NOMO-1 treated with dmso at 0.1 percent for 144 hours (cell line): ENCODE data around the gene MPND.

Experiments used
- DNase-seq: peaks from one replicate; lab custom pipeline; 2025; ENCODE audit not compliant: unreplicated experiment; lab: John Stamatoyannopoulos, UW

Gene MPND

DNA sequence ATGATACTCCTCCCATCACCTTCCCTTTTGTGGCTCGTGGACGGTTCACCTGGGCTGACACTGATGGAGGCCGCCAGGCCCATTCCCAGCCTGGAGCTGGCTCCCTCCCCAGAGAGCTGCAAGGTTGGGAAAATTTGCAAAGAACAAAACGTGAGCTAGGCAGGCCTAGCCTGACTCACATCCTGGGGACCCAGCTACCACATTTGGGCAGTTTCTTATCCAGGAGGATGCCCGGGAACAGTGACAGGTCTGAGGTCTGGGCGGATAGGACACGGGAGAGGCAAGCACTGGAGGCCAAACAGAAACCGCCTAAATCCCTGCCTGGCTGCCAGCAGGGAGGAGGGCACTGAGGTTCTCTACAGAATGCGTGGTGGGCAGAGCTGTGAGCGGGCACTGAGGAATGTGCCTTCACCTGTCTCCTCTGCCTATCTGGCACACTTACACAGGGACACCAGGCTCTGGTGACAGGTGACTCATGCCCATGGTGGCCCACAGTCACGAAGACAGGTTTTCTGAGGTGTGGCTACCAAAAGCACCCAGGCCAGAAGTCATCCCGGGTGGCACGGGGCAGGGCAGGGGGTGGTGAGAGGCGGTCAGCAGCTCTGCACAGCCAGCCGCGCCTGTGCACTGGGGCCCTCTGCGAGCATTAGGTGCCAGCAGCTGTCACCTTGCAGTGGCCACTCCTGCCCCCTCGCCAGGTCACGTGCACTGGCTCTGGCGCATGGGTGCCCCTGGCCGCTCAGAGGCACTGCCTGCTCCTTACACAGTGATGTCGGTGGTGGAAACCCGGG is 33.8 kb downstream of the MPND start:
- DNase-seq: no peak

DNA sequence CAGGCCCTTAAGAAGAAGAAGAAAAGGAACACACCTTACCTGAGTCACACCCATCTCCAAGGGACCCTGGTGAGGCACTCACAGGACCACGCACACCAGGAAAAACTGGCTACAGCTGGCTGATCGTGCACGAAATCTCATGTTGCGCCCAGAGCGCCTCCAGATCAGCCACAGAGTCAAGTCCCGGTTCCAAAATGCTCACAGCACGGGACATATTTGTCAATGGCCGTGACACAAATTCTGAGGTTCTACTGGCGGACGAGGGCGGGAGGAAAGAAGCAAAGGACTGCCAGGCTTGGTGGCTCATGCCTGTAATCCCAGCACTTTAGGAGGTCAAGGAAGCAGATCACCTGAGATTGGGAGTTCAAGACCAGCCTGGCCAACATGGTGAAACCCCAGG is 35.5 kb downstream of the MPND start:
- DNase-seq: no peak

DNA sequence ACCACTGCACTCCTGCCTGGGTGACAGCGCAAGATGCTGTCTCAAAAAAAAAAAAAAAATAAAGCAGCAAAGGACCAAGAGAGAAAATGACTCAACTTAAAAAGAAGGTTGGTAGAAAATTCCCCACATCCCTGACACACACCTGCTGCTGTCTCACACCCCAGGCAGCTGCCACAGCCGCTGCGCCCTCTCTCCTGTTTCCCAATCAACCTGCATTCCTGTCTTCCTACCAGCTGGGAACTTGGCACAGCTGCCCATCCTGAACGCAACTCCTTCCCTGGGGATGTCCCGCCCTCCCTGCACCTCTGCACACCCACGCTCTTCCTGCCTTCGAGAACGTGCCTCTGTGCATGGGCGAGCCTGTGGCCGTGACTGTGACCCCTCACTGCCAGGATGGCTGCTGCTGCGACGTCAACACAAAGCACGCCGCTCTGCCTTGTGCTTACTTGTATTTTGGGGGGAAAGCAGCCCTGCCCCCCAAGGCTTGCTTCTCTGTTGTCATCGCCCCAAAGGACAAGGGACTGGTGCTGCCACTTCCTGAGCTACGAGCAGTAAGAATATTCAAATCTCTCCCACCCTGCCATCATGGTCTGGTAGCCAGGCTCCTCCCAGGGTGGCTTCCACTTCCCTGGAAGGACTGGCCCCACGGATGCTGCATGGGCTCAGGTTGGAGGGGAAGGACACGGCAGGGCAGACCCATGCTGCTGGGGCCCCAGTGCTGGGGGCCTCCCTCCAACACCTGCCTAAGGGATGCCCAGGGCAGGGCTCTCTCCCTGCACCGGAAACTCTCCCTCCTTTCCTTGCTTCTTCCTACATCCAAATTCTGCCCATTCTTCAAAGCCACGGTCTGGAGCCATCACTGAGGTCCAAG is 36.3 kb downstream of the MPND start:
- DNase-seq: no peak

DNA sequence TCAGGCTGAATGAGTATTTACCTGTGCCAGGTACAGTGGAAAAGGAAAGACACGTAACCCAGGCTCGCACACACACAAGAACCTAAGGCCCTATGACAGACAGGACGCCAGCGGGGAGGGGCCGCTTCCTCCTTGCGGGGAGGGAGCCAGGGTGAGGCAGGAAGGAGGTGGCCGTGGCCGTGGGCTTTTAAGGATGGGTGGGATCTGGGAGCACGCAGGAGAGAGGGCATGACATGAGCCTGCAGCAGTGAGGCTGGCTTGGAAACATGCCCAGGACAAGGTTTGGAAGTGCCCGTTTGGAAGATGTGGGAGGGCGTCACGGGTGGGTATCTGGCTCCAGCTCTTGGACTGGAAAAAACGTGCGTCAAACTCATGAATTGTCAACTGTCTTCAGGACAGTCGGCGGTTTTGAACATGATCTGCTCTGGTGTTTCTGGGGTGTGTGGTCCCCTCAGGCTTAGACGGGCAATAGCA is 36.9 kb downstream of the MPND start:
- no peak for DNase-seq

DNA sequence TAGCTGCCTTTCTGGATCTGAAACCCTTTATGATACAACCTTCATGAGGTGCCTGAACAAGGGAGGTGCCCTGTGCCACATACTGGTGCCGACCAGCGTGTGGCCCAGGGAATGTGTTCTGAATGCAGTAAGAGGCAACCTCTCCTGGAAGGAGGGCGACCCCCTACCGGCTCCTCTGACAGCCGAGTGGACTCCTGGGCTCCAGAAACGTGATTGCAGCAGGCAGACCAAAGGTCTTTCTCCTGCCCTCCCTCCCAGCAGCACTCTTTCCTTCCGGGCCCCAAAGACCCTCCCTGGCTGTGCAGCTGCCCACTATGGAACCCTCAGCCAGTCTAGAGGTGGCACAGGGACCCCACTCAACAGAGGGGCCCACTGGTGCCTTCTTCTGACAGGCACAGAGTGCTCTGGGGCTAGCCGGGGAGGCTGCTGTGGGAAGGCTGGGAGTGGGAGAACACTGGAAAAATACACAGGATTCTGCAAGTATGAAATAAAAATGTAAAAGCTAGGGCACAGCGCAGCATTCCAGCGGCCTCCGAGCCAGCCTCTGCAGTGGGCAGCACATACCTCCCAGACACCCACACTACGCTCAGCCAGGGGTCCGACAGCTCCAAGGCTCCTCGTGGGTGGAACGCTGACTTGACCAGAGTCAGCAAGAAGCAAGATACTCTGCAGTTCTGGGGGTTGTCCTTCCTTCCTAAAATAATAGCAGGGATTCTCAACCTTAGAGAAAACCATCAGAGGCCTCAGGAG is 42.1 kb downstream of the MPND start:
- DNase-seq: no peak

DNA sequence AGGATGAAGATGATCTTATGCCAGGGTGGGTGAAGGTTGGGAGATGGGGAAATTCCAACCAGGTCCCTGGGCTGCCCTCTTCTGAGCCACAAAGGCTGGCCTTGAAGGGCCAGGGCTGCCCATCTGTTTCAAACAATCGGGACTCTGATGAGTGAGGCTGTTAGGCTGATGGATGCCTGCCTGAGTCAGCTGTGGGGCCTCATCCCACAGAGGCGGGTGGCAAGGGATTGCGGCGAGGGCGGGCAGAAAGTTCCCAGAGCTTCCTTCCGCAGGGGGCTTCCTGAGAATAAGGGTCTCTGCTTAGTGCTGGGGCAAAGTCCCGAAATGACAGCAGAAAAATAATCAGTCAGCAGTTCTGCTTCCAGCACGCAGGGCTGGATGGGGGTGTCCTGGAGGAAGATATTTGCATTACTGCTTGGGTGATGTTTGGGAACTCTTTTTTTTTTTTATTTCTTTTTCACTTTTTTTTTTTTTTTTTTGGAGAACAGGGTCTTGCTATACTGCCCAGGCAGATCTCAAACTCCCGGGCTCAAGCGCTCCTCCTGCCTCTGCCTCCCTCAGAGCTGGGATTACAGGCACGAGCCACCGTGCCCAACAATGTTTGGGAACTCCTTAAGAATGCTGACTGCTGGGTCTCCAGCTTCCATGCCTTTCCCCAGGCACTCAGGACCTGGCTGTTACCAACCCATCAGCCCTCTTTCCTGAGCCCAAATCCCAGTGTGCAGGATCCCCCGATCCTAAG is 42.9 kb downstream of the MPND start:
- DNase-seq: no peak

DNA sequence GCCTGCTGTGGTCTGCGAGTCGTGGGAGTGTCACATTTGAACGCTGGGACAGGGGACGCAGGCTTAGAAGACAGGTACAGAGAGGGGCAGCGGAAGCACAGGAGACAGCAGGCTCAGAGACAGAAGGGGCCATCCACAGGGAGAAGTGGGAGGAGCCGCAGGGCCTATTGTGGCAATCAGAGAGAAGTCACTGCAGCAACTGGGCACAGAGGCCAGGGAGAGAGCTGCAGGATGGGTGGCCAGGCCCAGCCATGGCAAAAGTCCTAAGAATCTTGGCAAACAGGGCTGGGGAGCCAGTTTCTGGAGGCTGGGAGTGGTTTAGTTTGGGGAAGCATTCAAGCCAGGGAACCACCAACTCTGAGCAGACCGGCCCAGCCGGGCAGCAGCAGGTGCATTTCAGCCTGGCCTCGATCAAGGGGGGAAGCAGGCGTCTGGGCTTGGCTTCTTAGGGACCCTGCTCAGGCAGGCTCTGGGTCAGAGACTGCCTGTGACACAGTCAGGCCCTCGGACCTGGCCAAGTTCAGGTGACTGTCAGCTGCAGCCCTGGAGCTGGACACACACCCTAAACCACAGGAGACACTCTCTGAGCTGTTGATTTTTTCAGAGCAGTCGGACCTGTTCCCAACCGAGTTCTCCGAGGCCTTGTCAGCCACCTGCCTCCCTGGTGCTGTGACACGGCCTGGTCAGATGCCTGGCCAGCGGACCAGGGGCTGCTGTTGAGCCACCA is 45.1 kb downstream of the MPND start:
- DNase-seq: no peak

DNA sequence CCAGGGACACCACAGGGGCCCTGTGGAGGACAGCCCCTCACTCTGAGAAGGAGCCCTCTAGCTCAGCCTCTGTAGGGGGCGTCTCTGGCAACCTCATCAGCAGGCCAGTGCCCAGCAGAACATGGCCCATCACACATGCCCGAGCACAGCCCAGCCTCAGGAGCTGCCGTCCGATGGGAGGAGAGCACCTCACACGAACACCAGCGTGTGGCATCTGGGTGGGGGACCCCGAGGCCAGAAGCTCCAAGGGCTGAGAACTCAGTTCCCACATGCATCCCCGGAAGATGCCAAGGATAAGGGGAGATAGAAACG is 45.7 kb downstream of the MPND start:
- no peak for DNase-seq

DNA sequence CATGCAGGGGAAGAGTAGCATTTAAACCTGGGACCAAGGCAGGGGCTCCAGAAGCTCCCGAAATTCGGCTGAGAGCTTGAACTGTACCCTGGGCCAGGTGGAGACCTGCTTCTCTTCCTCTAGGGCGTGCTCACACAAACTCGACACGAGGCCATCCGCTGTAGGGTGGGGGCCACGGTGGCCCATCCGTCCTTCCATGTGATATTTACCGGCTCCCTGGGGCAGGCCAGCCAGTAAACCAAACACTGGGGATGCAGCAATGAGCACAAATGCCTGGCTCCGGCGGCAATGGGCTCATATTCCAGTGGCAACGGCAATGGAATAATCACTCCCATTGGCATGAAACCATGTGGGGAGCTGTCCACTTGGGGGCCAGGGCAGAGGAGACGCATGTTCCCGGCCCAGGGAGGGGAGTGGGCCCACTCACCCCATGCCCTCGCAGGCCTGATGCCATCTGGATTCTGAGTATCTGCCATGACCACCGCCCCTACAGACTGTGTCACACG is 46.2 kb downstream of the MPND start:
- no peak for DNase-seq

DNA sequence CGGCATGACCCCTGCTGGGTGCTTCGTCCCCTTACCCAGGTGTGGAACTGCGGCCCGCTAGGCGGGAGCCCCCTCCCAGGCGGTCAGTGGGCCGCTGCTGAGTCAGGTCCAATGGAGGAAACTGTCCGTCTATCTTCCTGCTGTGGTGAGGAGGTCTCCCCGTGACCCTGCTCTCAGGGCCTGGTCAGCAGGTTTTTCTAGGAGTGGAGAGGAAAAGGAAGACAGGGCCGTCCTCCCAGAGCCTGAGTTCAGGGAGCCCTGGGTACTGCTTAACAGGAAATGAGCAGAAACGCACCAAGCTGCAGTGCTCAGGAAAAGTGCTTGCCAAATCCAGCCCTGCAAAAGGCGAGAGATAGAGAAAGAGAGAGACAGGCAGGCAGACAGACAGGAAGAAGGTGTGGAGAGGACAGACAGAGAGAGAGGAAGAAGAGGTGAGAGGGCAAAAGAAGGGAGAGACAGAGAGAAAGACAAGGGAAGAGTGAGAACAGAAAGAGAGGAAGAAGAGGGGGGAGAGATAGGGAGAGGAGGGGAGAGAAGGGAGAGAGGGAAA is 46.7 kb downstream of the MPND start:
- DNase-seq: no peak

DNA sequence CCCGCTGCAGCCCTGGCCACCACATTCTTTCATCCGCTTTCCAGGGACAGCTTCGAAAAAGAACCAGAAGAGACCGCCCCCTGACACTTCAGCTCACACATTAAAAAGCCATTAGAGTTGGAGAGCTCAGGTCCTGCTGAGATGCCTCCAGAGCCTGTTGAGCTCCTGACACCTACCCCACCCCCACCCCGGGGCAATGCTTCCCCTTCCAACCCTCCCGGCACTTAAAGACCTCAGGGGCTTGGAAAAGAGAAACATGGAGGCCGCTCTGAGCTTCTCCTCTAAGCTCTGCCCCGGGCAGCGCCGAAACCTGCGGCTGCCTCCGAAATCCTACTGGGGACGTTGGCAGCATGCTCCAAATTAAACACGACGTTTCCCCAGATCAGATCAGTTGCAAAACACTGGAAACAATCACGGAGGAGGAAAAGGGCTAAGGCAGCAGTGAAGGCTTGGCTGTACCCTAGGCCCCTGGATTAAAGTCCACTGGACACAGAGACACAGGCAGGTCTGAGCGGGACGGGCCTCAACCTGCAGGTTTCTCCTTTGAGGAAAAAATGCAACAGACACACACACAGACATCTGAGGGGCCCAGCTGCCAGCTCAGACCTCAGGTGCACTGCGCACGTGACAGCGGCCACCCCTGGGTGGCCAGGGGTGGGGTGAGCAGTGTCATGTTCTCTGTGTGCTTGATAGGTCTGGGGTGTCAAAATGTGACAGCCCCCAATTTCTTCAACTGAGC is 47.4 kb downstream of the MPND start:
- DNase-seq: no peak

DNA sequence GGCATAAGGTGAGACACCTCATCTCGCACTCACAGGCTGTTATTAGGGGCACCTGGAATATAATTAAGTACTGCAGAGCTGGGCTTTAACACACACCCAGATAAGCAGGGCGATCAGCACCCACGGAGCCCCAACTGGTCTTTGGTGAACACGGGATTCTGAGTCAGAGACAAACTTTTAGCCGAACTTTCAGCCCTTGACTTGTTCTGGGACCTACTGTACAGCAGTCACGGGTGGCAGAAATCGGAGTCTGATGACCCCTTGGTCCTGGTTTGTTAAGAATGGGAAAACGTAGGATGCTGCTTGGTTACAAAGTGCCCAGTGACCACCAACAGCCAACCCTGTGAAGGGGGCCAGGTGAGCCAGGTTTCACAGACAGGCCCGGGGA is 47.9 kb downstream of the MPND start:
- DNase-seq: no peak

DNA sequence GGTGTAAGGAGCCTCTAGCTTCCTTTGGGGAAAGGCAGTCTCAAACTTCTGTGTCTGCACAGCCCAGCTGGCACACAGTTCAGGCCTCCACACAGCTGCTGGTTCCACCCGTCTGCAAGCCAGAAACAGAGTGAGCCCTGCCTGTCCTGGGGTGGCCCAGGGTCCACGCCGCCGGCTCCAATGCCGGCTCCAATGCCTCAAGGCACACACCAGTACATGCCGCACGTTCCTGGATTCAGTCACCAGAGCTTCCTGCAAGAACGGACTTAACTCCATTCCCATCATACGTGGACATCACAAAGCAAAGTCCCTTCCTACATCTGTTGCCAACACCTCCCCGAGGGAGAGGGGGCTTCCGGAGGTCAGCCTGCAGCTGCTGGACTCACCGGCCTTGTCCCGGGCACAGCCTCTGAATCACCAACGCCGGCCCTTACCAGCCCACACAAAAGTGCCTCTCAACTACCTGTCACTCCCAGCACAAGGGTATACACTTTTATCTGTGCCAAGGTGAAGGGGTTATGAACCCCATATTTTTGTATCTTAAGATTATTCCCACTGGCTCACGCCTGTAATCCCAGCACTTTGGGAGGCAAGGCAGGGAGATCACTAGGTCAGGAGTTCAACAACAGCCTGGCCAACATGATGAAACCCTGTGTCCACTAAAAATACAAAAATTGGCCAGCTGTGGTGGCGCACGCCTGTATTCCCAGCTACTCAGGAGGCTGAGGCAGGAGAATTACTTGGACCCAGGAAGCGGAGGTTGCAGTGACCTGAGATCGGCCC is 48.5 kb downstream of the MPND start:
- DNase-seq: no peak

DNA sequence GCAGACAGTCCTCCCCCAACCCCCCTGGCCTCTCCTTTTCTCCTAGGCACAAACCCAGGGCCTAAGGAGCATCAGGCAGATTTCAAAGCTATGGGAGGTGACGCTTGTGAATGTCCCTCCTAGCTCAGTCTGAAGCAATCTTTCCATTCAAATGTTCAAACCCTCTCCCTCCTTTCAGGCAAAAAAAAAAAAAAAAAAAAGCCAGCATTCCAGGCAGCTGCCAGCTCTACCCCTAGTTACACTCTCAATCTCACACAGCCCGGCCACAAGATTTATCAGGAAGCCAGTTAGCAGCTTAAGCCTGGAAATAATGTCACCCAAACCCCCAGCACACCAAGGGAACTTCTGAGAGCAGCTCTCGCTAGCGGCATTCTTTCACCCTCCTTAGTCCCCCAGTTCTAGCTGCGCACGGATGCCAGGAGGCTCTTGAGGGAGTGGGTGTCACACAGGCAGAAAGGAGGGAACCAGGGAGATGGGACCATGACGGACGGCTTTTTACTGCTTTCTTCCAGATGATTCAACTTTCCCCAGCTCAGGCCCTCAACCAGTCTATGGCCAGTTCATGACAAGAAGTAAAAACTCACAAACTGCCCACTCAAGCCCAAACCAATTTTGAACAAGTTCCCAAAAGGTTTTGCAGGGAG is 50.7 kb downstream of the MPND start:
- no peak for DNase-seq

DNA sequence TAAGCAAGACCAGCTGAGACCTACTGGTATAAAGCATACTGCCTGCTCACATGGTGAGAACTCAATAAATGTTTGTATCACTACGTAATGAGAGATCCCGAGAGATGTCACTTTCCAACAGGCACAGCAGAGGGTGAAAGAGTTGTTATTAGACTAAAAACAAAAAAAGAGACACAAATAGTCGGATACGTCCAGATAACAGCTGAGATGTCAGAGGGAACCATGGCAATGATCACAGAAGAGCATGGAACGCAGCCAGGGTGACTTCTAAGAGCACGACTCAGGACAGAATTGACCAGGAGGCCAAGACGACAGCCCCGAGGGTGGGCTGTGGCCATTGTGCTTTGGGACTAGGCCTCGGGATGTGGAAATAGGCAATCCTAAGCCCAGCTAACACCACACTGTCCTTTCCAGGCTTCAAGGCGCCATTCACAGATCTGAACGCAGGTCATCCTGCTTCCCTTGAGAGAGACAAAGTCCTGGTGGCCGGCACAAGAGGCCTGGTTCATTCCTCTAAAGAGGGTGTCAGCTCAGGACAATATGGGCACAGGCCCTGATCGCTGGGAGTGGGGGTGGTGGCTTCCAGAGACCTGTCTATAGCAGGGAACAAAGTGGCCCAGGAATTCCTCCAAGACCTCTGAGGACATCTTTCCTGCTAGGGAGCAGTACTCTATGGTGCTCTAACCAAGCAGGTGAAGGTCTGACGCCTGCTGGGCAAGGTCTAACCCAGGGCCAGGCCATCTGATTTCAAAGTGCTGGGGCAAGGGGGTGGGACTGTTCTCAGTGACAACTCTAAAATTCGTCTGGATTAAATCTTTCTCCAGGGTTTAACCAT is 53.8 kb downstream of the MPND start:
- no peak for DNase-seq

DNA sequence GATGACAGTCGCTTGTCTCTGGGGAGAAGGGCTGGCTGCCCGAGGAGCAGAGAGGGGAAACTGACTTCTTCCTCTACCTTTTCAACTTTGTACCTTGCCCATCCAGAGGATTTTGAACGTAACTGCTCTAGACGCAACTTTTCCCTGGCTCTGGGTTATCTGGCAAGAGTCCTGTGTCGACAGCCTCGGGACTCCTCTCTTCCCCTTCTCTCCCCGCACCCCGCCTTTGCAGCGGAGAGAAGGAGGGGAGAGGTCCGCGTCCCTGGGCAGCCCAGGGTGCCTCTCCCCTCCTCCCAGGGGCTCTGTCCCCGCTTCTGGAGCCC is 56.4 kb downstream of the MPND start:
- DNase-seq: no peak
